ENCODE results near the gene MKS1. TPM values are rescaled to one million over a fixed set of nuclear protein-coding genes. Genes with fewer than 3 reads are reported as not detected.

The MKS1 gene
- polyA plus RNA-seq, 3 donors = 4.2 to 7.6 (median 5.0) TPM

DNA sequence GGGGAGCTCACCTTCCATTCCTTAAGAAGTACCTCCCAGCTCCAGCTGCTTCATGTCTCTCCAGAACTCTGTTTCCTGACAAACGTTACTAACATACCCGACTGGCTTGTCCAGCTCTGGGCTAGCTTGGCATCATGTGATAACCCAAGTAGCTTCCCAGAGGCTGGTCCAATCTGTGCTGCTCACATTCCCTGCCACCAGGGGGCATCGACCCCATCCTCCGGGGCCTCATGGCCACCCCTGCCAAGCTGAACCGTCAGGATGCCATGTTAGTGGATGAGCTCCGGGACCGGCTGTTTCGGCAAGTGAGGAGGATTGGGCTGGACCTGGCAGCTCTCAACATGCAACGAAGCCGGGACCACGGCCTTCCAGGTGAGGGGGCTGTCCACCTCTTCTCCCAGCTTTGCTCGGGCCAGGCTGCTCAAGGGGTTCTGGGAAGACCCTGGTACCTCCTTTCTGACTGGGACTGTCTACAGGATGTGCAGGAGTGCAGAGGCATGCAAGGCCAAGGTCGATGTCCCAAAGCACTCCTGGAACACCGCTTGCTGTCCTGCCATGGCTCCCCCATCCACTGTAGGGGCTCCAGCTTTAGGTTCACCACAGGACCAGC, 18.9 kb downstream of the MKS1 start:
- TF ChIP-seq, protein P1, sequence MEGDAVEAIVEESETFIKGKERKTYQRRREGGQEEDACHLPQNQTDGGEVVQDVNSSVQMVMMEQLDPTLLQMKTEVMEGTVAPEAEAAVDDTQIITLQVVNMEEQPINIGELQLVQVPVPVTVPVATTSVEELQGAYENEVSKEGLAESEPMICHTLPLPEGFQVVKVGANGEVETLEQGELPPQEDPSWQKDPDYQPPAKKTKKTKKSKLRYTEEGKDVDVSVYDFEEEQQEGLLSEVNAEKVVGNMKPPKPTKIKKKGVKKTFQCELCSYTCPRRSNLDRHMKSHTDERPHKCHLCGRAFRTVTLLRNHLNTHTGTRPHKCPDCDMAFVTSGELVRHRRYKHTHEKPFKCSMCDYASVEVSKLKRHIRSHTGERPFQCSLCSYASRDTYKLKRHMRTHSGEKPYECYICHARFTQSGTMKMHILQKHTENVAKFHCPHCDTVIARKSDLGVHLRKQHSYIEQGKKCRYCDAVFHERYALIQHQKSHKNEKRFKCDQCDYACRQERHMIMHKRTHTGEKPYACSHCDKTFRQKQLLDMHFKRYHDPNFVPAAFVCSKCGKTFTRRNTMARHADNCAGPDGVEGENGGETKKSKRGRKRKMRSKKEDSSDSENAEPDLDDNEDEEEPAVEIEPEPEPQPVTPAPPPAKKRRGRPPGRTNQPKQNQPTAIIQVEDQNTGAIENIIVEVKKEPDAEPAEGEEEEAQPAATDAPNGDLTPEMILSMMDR (IDR thresholded peaks at IDR 0.05) = peak; percentile 83
- Histone ChIP-seq H3K27ac (ENCODE audit: low read depth in 1 of 2, low read length in 2 of 2) (no peak overlapping the region), H4K20me1 (ENCODE audit: insufficient read depth, low read length) (no peaks in the 10 kb centered on the region), H3K4me1 (ENCODE audit: control insufficient read depth in 1 of 2, insufficient read depth in 2 of 2, low read length in 2 of 2) (no peaks in the 10 kb centered on the region), H3K9me3 (replicated peaks in 1 of 2; ENCODE audit: control insufficient read depth in 1 of 2, insufficient read depth in 1 of 2, low read length in 2 of 2) (no peaks in the 10 kb centered on the region), H3K36me3 (replicated peaks in 1 of 2; ENCODE audit: control insufficient read depth in 1 of 2, insufficient read depth in 2 of 2, low read length in 2 of 2) (no peaks in the 10 kb centered on the region), H2AFZ (ENCODE audit: insufficient read depth, low read depth, low read length, poor library complexity, severe bottlenecking) (no peak overlapping the region), H3K27me3 (ENCODE audit: control insufficient read depth in 2 of 2, insufficient read depth in 2 of 2, low read length in 2 of 2) (peaks cover 0 to 3% of the 10 kb centered on the region in 2 donors), H3K4me3 (replicated peaks in 1 of 3; ENCODE audit: low read depth in 2 of 3, low read length in 3 of 3) (no peak overlapping the region), H3K4me2 (replicated peaks; ENCODE audit: extremely low read depth, low read length, poor library complexity, severe bottlenecking) (no peak overlapping the region), H3K9ac (ENCODE audit: insufficient read depth, low read length, poor library complexity, severe bottlenecking) (no peak overlapping the region), H3K79me2 (ENCODE audit: insufficient read depth, low read length) (no peaks in the 10 kb centered on the region)
- Mint-ChIP-seq H3K27me3 (ENCODE audit: low read depth in 3 of 3) (peaks cover 13 to 33% (median 23%) of the 10 kb centered on the region in 3 donors), H3K36me3 (peaks cover 0 to under 1% of the 10 kb centered on the region in 2 donors), H3K9me3 (peaks cover 0 to 2% (median 0%) of the 10 kb centered on the region in 7 donors), H3K27ac (no peak overlapping the region), H3K4me1 (peaks cover 6% of the 10 kb centered on the region), H3K4me3 (no peak overlapping the region)
- intact Hi-C loops (cut with micrococcal nuclease) = loop anchor here in 1 of 2 donors (2.0 kb wide), 1 partner anchor 247 kb away; no protein-coding TSS in a partner anchor
- WGBS (ENCODE audit: insufficient coverage) = 52% methylated on average over 14 of the region's 14 CpGs
- DNase-seq = peak; percentile 44 to 70 (median 58)

DNA sequence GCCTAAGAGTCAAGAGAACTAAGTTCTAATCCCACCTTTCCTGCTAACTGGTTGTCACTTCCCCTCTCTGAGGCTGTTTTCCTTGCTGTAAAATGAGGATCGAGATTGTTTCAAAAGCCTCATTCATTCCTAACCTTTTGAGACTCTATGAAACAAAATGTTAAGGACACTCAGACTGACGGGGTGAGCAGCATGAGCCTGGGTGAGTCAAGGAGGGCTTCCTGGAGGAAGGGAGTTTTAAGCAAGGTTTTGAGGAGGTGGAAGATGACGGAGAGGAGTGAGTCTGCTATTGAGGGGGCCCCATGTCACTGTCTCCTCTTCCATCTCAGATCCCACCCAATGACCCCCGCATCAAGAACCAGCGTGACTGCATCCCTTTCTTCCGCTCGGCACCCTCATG, 22.4 kb downstream of the MKS1 start:
- Mint-ChIP-seq H3K36me3 (no peaks in the 10 kb centered on the region), H3K4me3 (peak overlapping the region in 1 of 2 donors; percentile 4), H3K4me1 (peaks cover 6% of the 10 kb centered on the region), H3K27me3 (ENCODE audit: low read depth in 3 of 3) (peaks cover 22 to 42% (median 25%) of the 10 kb centered on the region in 3 donors), H3K9me3 (peaks cover 0 to 2% (median 0%) of the 10 kb centered on the region in 7 donors), H3K27ac (no peak overlapping the region)
- TF ChIP-seq, protein P1 (IDR thresholded peaks at IDR 0.05) = no peak
- H4K20me1 ChIP-seq (ENCODE audit: insufficient read depth, low read length) = no peaks in the 10 kb centered on the region
- no peak overlapping the region for H3K4me3 ChIP-seq (replicated peaks in 1 of 3; ENCODE audit: low read depth in 2 of 3, low read length in 3 of 3)
- DNase-seq = no peak
- WGBS (ENCODE audit: insufficient coverage) = 100% methylated on average over 4 of the region's 7 CpGs
- H3K79me2 ChIP-seq (ENCODE audit: insufficient read depth, low read length) = no peaks in the 10 kb centered on the region
- no peaks in the 10 kb centered on the region for H3K9me3 ChIP-seq (replicated peaks in 1 of 2; ENCODE audit: control insufficient read depth in 1 of 2, insufficient read depth in 1 of 2, low read length in 2 of 2)
- no peak overlapping the region for H3K27ac ChIP-seq (ENCODE audit: low read depth in 1 of 2, low read length in 2 of 2)
- no peak overlapping the region for H2AFZ ChIP-seq (ENCODE audit: insufficient read depth, low read depth, low read length, poor library complexity, severe bottlenecking)
- no peaks in the 10 kb centered on the region for H3K36me3 ChIP-seq (replicated peaks in 1 of 2; ENCODE audit: control insufficient read depth in 1 of 2, insufficient read depth in 2 of 2, low read length in 2 of 2)
- intact Hi-C loops (cut with micrococcal nuclease) = no loop called here
- H3K4me1 ChIP-seq (ENCODE audit: control insufficient read depth in 1 of 2, insufficient read depth in 2 of 2, low read length in 2 of 2) = no peaks in the 10 kb centered on the region
- peaks cover 0 to 3% of the 10 kb centered on the region in 2 donors for H3K27me3 ChIP-seq (ENCODE audit: control insufficient read depth in 2 of 2, insufficient read depth in 2 of 2, low read length in 2 of 2)
- no peak overlapping the region for H3K9ac ChIP-seq (ENCODE audit: insufficient read depth, low read length, poor library complexity, severe bottlenecking)
- H3K4me2 ChIP-seq (replicated peaks; ENCODE audit: extremely low read depth, low read length, poor library complexity, severe bottlenecking) = no peak overlapping the region

Data from CD14-positive monocyte (primary cell).